HEK293 (cell line): ENCODE measurements around the gene SLC25A38.

Experiments
- EGR2 ChIP-seq: fragments of 450-650 bp; formaldehyde crosslinking; IDR thresholded peaks from 2 replicates; pipeline ENCODE4 v1.5.1; 2016; ENCODE audit warnings: low read depth, missing biosample characterization, missing genetic modification characterization
- FEZF1 ChIP-seq: fragments of 450-650 bp; formaldehyde crosslinking; IDR thresholded peaks from 2 replicates; pipeline ENCODE4 v1.5.1; 2016; ENCODE audit warnings: missing biosample characterization, missing genetic modification characterization
- GFI1B ChIP-seq: fragments of 450-650 bp; formaldehyde crosslinking; IDR thresholded peaks from 2 replicates; pipeline ENCODE4 v1.5.1; 2016; ENCODE audit warnings: missing biosample characterization, missing genetic modification characterization
- GLI4 ChIP-seq: fragments of 450-650 bp; formaldehyde crosslinking; IDR thresholded peaks from 2 replicates; pipeline ENCODE4 v1.5.1; 2016; ENCODE audit warnings: missing biosample characterization, missing genetic modification characterization
- GLIS1 ChIP-seq: fragments of 450-650 bp; formaldehyde crosslinking; IDR thresholded peaks from 2 replicates; pipeline ENCODE4 v1.5.1; 2016; ENCODE audit warnings: missing biosample characterization, missing genetic modification characterization
- GLIS2 ChIP-seq: fragments of 450-650 bp; formaldehyde crosslinking; IDR thresholded peaks from 2 replicates; pipeline ENCODE4 v1.5.1; 2016; ENCODE audit warnings: missing biosample characterization, missing genetic modification characterization
- KLF16 ChIP-seq: fragments of 450-650 bp; formaldehyde crosslinking; IDR thresholded peaks from 2 replicates; pipeline ENCODE4 v1.5.1; 2017; ENCODE audit warnings: missing biosample characterization, missing genetic modification characterization
- SP3 ChIP-seq: fragments of 450-650 bp; formaldehyde crosslinking; IDR thresholded peaks from 2 replicates; pipeline ENCODE4 v1.5.1; 2016; ENCODE audit warnings: missing biosample characterization, missing genetic modification characterization
- WT1 ChIP-seq: fragments of 450-650 bp; formaldehyde crosslinking; IDR thresholded peaks from 2 replicates; pipeline ENCODE4 v1.5.1; 2016; ENCODE audit warnings: missing biosample characterization, missing genetic modification characterization
- ZBTB17 ChIP-seq: fragments of 450-650 bp; formaldehyde crosslinking; IDR thresholded peaks from 2 replicates; pipeline ENCODE4 v1.5.1; 2016; ENCODE audit warnings: missing biosample characterization, missing genetic modification characterization
- ZBTB26 ChIP-seq: fragments of 450-650 bp; formaldehyde crosslinking; optimal IDR thresholded peaks from 2 replicates; pipeline ENCODE3; 2016; ENCODE audit warnings: missing biosample characterization, mild to moderate bottlenecking, missing genetic modification characterization
- ZFHX2 ChIP-seq: fragments of 450-650 bp; formaldehyde crosslinking; conservative IDR thresholded peaks from 2 replicates; pipeline ENCODE4 v1.5.1; 2016; ENCODE audit warnings: missing biosample characterization, missing genetic modification characterization
- ZIC2 ChIP-seq: fragments of 450-650 bp; formaldehyde crosslinking; IDR thresholded peaks from 2 replicates; pipeline ENCODE4 v1.5.1; 2016; ENCODE audit warnings: missing biosample characterization, missing genetic modification characterization
- ZNF114 ChIP-seq: fragments of 450-650 bp; formaldehyde crosslinking; IDR thresholded peaks from 2 replicates; pipeline ENCODE4 v1.5.0; 2017; ENCODE audit warnings: missing biosample characterization, missing genetic modification characterization
- ZNF2 ChIP-seq: fragments of 450-650 bp; formaldehyde crosslinking; IDR thresholded peaks from 2 replicates; pipeline ENCODE4 v1.5.1; 2016; ENCODE audit warnings: missing biosample characterization, missing genetic modification characterization
- ZNF302 ChIP-seq: fragments of 450-650 bp; formaldehyde crosslinking; IDR thresholded peaks from 2 replicates; pipeline ENCODE4 v1.5.1; 2016; ENCODE audit warnings: missing biosample characterization, missing genetic modification characterization, low read depth
- ZNF394 ChIP-seq: fragments of 450-650 bp; formaldehyde crosslinking; IDR thresholded peaks from 2 replicates; pipeline ENCODE4 v1.5.1; 2016; ENCODE audit warnings: missing biosample characterization, missing genetic modification characterization, mild to moderate bottlenecking, moderate library complexity, borderline replicate concordance
- ZNF488 ChIP-seq: fragments of 450-650 bp; formaldehyde crosslinking; IDR thresholded peaks from 2 replicates; pipeline ENCODE4 v1.5.1; 2016; ENCODE audit warnings: missing biosample characterization, missing genetic modification characterization
- ZNF600 ChIP-seq: fragments of 450-650 bp; formaldehyde crosslinking; IDR thresholded peaks from 2 replicates; pipeline ENCODE4 v1.5.1; 2016; ENCODE audit warnings: missing biosample characterization, missing genetic modification characterization
- ZNF624 ChIP-seq: fragments of 450-650 bp; formaldehyde crosslinking; IDR thresholded peaks from 2 replicates; pipeline ENCODE4 v1.5.1; 2017; ENCODE audit warnings: missing biosample characterization, missing genetic modification characterization
- ZNF660 ChIP-seq: fragments of 450-650 bp; IDR thresholded peaks from 2 replicates; pipeline ENCODE4 v1.5.1; 2018; ENCODE audit warnings: missing biosample characterization, mild to moderate bottlenecking, missing genetic modification characterization
- ZNF677 ChIP-seq: fragments of 450-650 bp; IDR thresholded peaks from 2 replicates; pipeline ENCODE4 v1.5.0; 2018; ENCODE audit warnings: missing biosample characterization, mild to moderate bottlenecking, missing genetic modification characterization, moderate library complexity
- ZXDB ChIP-seq: fragments of 450-650 bp; formaldehyde crosslinking; IDR thresholded peaks from 2 replicates; pipeline ENCODE4 v1.5.1; 2016; ENCODE audit warnings: missing biosample characterization, missing genetic modification characterization
- TF ChIP-seq, protein P1 (sequence below): fragments of 450-650 bp; formaldehyde crosslinking; conservative IDR thresholded peaks from 2 replicates; pipeline ENCODE4 v1.5.1; 2016; ENCODE audit warnings: low read depth, missing biosample characterization, missing genetic modification characterization
- TF ChIP-seq, protein P2 (sequence below): fragments of 450-650 bp; formaldehyde crosslinking; IDR thresholded peaks from 2 replicates; pipeline ENCODE4 v1.5.1; 2016; ENCODE audit warnings: missing biosample characterization, missing genetic modification characterization
- TF ChIP-seq, protein P3 (sequence below): fragments of 450-650 bp; formaldehyde crosslinking; IDR thresholded peaks from 2 replicates; pipeline ENCODE4 v1.5.1; 2016; ENCODE audit warnings: missing biosample characterization, missing genetic modification characterization
- TF ChIP-seq, protein P4 (sequence below): fragments of 450-650 bp; formaldehyde crosslinking; IDR thresholded peaks from 2 replicates; pipeline ENCODE4 v1.5.1; 2016; ENCODE audit warnings: missing biosample characterization, missing genetic modification characterization

Gene SLC25A38

GRCh38 chr3:39406368-39407258, 23.4 kb downstream of the SLC25A38 start, which contains the start of gene RPSA (continued):
- TF ChIP-seq GLI4 (tag by site-specific recombination) (no peak), ZBTB17 (tag by site-specific recombination) (0 out of 2 replicates have a peak, but pooled peaks have one; percentile 31), SP3 (peak; percentile 51; the same call in 1 of the 2 replicates), ZNF2 (tag by site-specific recombination) (peak; percentile 67; the same call in 1 of the 2 replicates), ZNF488 (no peak), WT1 (no peak), FEZF1 (tag by site-specific recombination) (peak; percentile 58), ZNF677 (no peak), ZIC2 (tag by site-specific recombination) (no peak), GFI1B (tag by site-specific recombination) (no peak), ZNF114 (tag by site-specific recombination) (no peak), ZXDB (tag by site-specific recombination) (peak; percentile 77), ZNF624 (tag by site-specific recombination) (no peak), ZNF394 (tag by site-specific recombination) (peak; percentile 44; the same call in 1 of the 2 replicates), ZNF600 (peak; percentile 75), ZNF302 (tag by site-specific recombination) (no peak), EGR2 (tag by site-specific recombination) (0 out of 2 replicates have a peak, but pooled peaks have one; percentile 9), KLF16 (tag by site-specific recombination) (peak; percentile 49; the same call in 1 of the 2 replicates), GLIS2 (tag by site-specific recombination) (peak; percentile 49), GLIS1 (tag by site-specific recombination) (peak; percentile 47), ZNF660 (tag by site-specific recombination) (no peak), ZBTB26 (peak; percentile 52), ZFHX2 (tag by site-specific recombination) (peak; percentile 44; the same call in 1 of the 2 replicates)
- TF ChIP-seq, protein P1, sequence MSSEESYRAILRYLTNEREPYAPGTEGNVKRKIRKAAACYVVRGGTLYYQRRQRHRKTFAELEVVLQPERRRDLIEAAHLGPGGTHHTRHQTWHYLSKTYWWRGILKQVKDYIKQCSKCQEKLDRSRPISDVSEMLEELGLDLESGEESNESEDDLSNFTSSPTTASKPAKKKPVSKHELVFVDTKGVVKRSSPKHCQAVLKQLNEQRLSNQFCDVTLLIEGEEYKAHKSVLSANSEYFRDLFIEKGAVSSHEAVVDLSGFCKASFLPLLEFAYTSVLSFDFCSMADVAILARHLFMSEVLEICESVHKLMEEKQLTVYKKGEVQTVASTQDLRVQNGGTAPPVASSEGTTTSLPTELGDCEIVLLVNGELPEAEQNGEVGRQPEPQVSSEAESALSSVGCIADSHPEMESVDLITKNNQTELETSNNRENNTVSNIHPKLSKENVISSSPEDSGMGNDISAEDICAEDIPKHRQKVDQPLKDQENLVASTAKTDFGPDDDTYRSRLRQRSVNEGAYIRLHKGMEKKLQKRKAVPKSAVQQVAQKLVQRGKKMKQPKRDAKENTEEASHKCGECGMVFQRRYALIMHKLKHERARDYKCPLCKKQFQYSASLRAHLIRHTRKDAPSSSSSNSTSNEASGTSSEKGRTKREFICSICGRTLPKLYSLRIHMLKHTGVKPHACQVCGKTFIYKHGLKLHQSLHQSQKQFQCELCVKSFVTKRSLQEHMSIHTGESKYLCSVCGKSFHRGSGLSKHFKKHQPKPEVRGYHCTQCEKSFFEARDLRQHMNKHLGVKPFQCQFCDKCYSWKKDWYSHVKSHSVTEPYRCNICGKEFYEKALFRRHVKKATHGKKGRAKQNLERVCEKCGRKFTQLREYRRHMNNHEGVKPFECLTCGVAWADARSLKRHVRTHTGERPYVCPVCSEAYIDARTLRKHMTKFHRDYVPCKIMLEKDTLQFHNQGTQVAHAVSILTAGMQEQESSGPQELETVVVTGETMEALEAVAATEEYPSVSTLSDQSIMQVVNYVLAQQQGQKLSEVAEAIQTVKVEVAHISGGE: peak; percentile 78
- TF ChIP-seq, protein P2, sequence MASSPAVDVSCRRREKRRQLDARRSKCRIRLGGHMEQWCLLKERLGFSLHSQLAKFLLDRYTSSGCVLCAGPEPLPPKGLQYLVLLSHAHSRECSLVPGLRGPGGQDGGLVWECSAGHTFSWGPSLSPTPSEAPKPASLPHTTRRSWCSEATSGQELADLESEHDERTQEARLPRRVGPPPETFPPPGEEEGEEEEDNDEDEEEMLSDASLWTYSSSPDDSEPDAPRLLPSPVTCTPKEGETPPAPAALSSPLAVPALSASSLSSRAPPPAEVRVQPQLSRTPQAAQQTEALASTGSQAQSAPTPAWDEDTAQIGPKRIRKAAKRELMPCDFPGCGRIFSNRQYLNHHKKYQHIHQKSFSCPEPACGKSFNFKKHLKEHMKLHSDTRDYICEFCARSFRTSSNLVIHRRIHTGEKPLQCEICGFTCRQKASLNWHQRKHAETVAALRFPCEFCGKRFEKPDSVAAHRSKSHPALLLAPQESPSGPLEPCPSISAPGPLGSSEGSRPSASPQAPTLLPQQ (tag by site-specific recombination): 0 out of 2 replicates have a peak, but pooled peaks have one; percentile 53
- TF ChIP-seq, protein P3, sequence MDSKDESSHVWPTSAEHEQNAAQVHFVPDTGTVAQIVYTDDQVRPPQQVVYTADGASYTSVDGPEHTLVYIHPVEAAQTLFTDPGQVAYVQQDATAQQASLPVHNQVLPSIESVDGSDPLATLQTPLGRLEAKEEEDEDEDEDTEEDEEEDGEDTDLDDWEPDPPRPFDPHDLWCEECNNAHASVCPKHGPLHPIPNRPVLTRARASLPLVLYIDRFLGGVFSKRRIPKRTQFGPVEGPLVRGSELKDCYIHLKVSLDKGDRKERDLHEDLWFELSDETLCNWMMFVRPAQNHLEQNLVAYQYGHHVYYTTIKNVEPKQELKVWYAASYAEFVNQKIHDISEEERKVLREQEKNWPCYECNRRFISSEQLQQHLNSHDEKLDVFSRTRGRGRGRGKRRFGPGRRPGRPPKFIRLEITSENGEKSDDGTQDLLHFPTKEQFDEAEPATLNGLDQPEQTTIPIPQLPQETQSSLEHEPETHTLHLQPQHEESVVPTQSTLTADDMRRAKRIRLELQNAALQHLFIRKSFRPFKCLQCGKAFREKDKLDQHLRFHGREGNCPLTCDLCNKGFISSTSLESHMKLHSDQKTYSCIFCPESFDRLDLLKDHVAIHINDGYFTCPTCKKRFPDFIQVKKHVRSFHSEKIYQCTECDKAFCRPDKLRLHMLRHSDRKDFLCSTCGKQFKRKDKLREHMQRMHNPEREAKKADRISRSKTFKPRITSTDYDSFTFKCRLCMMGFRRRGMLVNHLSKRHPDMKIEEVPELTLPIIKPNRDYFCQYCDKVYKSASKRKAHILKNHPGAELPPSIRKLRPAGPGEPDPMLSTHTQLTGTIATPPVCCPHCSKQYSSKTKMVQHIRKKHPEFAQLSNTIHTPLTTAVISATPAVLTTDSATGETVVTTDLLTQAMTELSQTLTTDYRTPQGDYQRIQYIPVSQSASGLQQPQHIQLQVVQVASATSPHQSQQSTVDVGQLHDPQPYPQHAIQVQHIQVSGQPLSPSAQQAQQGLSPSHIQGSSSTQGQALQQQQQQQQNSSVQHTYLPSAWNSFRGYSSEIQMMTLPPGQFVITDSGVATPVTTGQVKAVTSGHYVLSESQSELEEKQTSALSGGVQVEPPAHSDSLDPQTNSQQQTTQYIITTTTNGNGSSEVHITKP (tag by site-specific recombination): peak; percentile 29; the same call in 1 of the 2 replicates
- TF ChIP-seq, protein P4, sequence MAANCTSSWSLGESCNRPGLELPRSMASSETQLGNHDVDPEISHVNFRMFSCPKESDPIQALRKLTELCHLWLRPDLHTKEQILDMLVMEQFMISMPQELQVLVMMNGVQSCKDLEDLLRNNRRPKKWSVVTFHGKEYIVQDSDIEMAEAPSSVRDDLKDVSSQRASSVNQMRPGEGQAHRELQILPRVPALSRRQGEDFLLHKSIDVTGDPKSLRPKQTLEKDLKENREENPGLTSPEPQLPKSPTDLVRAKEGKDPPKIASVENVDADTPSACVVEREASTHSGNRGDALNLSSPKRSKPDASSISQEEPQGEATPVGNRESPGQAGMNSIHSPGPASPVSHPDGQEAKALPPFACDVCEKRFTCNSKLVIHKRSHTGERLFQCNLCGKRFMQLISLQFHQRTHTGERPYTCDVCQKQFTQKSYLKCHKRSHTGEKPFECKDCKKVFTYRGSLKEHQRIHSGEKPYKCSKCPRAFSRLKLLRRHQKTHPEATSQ: no peak
